ENCODE measurements around the gene CC2D1B.
"Not testable (repeated sequence)": the region's sequence is repeated elsewhere in the genome, so short reads cannot be mapped to it uniquely, and the experiment has no call there.

CC2D1B gene

GRCh38 chr1:52393174-52393573, 27.2 kb upstream of the CC2D1B start:
- Histone ChIP-seq H3K4me3 (ENCODE audit: low read length) (no peak overlapping the region), H3K9me3 (ENCODE audit: control insufficient read depth, insufficient read depth, low read length) (no peaks in the 10 kb centered on the region), H3K4me1 (ENCODE audit: control insufficient read depth, low read length) (no peaks in the 10 kb centered on the region), H3K4me2 (ENCODE audit: low read length) (no peak overlapping the region), H3K27me3 (ENCODE audit: control insufficient read depth, low read length) (no peaks in the 10 kb centered on the region), H3K9me2 (replicated peaks; ENCODE audit: control insufficient read depth, low read length) (no peaks in the 10 kb centered on the region), H3K27ac (ENCODE audit: low read depth, low read length) (no peak overlapping the region), H3K36me3 (ENCODE audit: control insufficient read depth, low read length) (peaks cover 96% of the 10 kb centered on the region), H4K20me1 (ENCODE audit: control insufficient read depth, insufficient read depth, low read depth, low read length) (no peaks in the 10 kb centered on the region), H3F3A (ENCODE audit: control insufficient read depth, insufficient read depth) (no peaks in the 10 kb centered on the region), H3K79me2 (ENCODE audit: control insufficient read depth, low read length) (peaks cover 36% of the 10 kb centered on the region)
- TF ChIP-seq CTCF (IDR thresholded peaks at IDR 0.05; ENCODE audit: low read depth, low read length, poor library complexity, severe bottlenecking): no peak
- TF ChIP-seq EZH2phosphoT487 (IDR thresholded peaks at IDR 0.05; ENCODE audit: borderline replicate concordance, low read length): no peak

GRCh38 chr1:52386458-52386857, 20.5 kb upstream of the CC2D1B start:
- Histone ChIP-seq H3K4me3 (ENCODE audit: low read length) (no peak overlapping the region), H3K9me2 (replicated peaks; ENCODE audit: control insufficient read depth, low read length) (no peaks in the 10 kb centered on the region), H3K27me3 (ENCODE audit: control insufficient read depth, low read length) (no peaks in the 10 kb centered on the region), H4K20me1 (ENCODE audit: control insufficient read depth, insufficient read depth, low read depth, low read length) (no peaks in the 10 kb centered on the region), H3K27ac (ENCODE audit: low read depth, low read length) (no peak overlapping the region), H3F3A (ENCODE audit: control insufficient read depth, insufficient read depth) (no peaks in the 10 kb centered on the region), H3K79me2 (ENCODE audit: control insufficient read depth, low read length) (peaks cover 8% of the 10 kb centered on the region), H3K9me3 (ENCODE audit: control insufficient read depth, insufficient read depth, low read length) (no peaks in the 10 kb centered on the region), H3K4me1 (ENCODE audit: control insufficient read depth, low read length) (no peaks in the 10 kb centered on the region), H3K36me3 (ENCODE audit: control insufficient read depth, low read length) (peaks cover 95% of the 10 kb centered on the region), H3K4me2 (ENCODE audit: low read length) (no peak overlapping the region)
- no peak for TF ChIP-seq EZH2phosphoT487 (IDR thresholded peaks at IDR 0.05; ENCODE audit: borderline replicate concordance, low read length)
- TF ChIP-seq CTCF (IDR thresholded peaks at IDR 0.05; ENCODE audit: low read depth, low read length, poor library complexity, severe bottlenecking): no peak

GRCh38 chr1:52385376-52385775, 19.4 kb upstream of the CC2D1B start:
- Histone ChIP-seq H3K27me3 (ENCODE audit: control insufficient read depth, low read length) (no peaks in the 10 kb centered on the region), H3K9me3 (ENCODE audit: control insufficient read depth, insufficient read depth, low read length) (no peaks in the 10 kb centered on the region), H3F3A (ENCODE audit: control insufficient read depth, insufficient read depth) (no peaks in the 10 kb centered on the region), H3K4me1 (ENCODE audit: control insufficient read depth, low read length) (no peaks in the 10 kb centered on the region), H3K4me3 (ENCODE audit: low read length) (no peak overlapping the region), H4K20me1 (ENCODE audit: control insufficient read depth, insufficient read depth, low read depth, low read length) (no peaks in the 10 kb centered on the region), H3K9me2 (replicated peaks; ENCODE audit: control insufficient read depth, low read length) (no peaks in the 10 kb centered on the region), H3K79me2 (ENCODE audit: control insufficient read depth, low read length) (peaks cover 4% of the 10 kb centered on the region), H3K36me3 (ENCODE audit: control insufficient read depth, low read length) (peaks cover 98% of the 10 kb centered on the region), H3K4me2 (ENCODE audit: low read length) (no peak overlapping the region), H3K27ac (ENCODE audit: low read depth, low read length) (no peak overlapping the region)
- no peak for TF ChIP-seq EZH2phosphoT487 (IDR thresholded peaks at IDR 0.05; ENCODE audit: borderline replicate concordance, low read length)
- TF ChIP-seq CTCF (IDR thresholded peaks at IDR 0.05; ENCODE audit: low read depth, low read length, poor library complexity, severe bottlenecking): no peak

- Histone ChIP-seq H3F3A (ENCODE audit: control insufficient read depth, insufficient read depth) (peaks cover 17% of the 10 kb centered on the region), H3K79me2 (ENCODE audit: control insufficient read depth, low read length) (peaks cover 10% of the 10 kb centered on the region), H3K36me3 (ENCODE audit: control insufficient read depth, low read length) (peaks cover 34% of the 10 kb centered on the region), H3K4me1 (ENCODE audit: control insufficient read depth, low read length) (peaks cover 14% of the 10 kb centered on the region)
- not testable (repeated sequence) for H3K9me3 ChIP-seq (ENCODE audit: control insufficient read depth, insufficient read depth, low read length); H3K9me2 ChIP-seq (replicated peaks; ENCODE audit: control insufficient read depth, low read length); H3K4me3 ChIP-seq (ENCODE audit: low read length); H3K27ac ChIP-seq (ENCODE audit: low read depth, low read length); H4K20me1 ChIP-seq (ENCODE audit: control insufficient read depth, insufficient read depth, low read depth, low read length); H3K27me3 ChIP-seq (ENCODE audit: control insufficient read depth, low read length); H3K4me2 ChIP-seq (ENCODE audit: low read length)
These were observed 3.8 kb upstream of the CC2D1B start for GRCh38 chr1:52369851-52370250.

All from DOHH2 (cell line).